ENCODE data around the gene ENTHD1. TPM values are rescaled to one million over a fixed set of nuclear protein-coding genes. Genes with fewer than 3 reads are reported as not detected.

Gene ENTHD1
- total RNA-seq, 2 experiments from 2014 or later: not detected

- ChIA-PET POLR2A (no interaction called here), CTCF (ENCODE audit: unreplicated experiment) (no interaction called here)
- no peaks in the 10 kb centered on the region for H3K9me2 ChIP-seq (ENCODE audit: insufficient read depth, low read length)
- no peak overlapping the region for H3K27ac ChIP-seq (ENCODE audit: low read depth, low read length, poor library complexity, severe bottlenecking)
- TF ChIP-seq, protein P1, sequence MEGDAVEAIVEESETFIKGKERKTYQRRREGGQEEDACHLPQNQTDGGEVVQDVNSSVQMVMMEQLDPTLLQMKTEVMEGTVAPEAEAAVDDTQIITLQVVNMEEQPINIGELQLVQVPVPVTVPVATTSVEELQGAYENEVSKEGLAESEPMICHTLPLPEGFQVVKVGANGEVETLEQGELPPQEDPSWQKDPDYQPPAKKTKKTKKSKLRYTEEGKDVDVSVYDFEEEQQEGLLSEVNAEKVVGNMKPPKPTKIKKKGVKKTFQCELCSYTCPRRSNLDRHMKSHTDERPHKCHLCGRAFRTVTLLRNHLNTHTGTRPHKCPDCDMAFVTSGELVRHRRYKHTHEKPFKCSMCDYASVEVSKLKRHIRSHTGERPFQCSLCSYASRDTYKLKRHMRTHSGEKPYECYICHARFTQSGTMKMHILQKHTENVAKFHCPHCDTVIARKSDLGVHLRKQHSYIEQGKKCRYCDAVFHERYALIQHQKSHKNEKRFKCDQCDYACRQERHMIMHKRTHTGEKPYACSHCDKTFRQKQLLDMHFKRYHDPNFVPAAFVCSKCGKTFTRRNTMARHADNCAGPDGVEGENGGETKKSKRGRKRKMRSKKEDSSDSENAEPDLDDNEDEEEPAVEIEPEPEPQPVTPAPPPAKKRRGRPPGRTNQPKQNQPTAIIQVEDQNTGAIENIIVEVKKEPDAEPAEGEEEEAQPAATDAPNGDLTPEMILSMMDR (conservative IDR thresholded peaks at IDR 0.05; ENCODE audit: low read length): no peak
- no peak for TF ChIP-seq EZH2phosphoT487 (IDR thresholded peaks at IDR 0.05; ENCODE audit: borderline replicate concordance, low read depth, low read length)
- H3K4me1 ChIP-seq (ENCODE audit: insufficient read depth, low read length, poor library complexity, severe bottlenecking): no peaks in the 10 kb centered on the region
- intact Hi-C loops (cut with micrococcal nuclease; ENCODE audit: unreplicated experiment): no loop called here
- no peaks in the 10 kb centered on the region for H3K9me3 ChIP-seq (ENCODE audit: low read length)
- no peaks in the 10 kb centered on the region for H3K79me2 ChIP-seq (ENCODE audit: insufficient read depth, low read depth, low read length)
- DNase-seq (ENCODE audit: low spot score): no peak
- H4K20me1 ChIP-seq (ENCODE audit: insufficient read depth, low read length): no peaks in the 10 kb centered on the region
- BruUV-seq (replicated peaks): no TSS peak
- H3K36me3 ChIP-seq (ENCODE audit: insufficient read depth, low read length): no peaks in the 10 kb centered on the region
- H2AFZ ChIP-seq (ENCODE audit: low read length): no peak overlapping the region
- H3K4me2 ChIP-seq (ENCODE audit: low read length): no peak overlapping the region
- no peak overlapping the region for H3K4me3 ChIP-seq (ENCODE audit: low read depth, low read length, poor library complexity, severe bottlenecking)
These were observed 40.8 kb downstream of the ENTHD1 start for GRCh38 chr22:39852799-39853198.

- H3K4me1 ChIP-seq (ENCODE audit: insufficient read depth, low read length, poor library complexity, severe bottlenecking): no peaks in the 10 kb centered on the region
These were observed 41.8 kb downstream of the ENTHD1 start for GRCh38 chr22:39851606-39852315.

More at GRCh38 chr22:39851606-39852315, 41.8 kb downstream of the ENTHD1 start:
- intact Hi-C loops (cut with micrococcal nuclease; ENCODE audit: unreplicated experiment): no loop called here
- ChIA-PET POLR2A (interaction anchor here (0.6 to 1.5 kb wide), 2 partner anchors 11 to 33 kb away, joined by 3 to 4 read pairs; no protein-coding TSS in a partner anchor), CTCF (ENCODE audit: unreplicated experiment) (no interaction called here)
- Histone ChIP-seq H3K79me2 (ENCODE audit: insufficient read depth, low read depth, low read length) (no peaks in the 10 kb centered on the region), H4K20me1 (ENCODE audit: insufficient read depth, low read length) (no peaks in the 10 kb centered on the region), H3K9me2 (ENCODE audit: insufficient read depth, low read length) (no peaks in the 10 kb centered on the region), H3K9me3 (ENCODE audit: low read length) (no peaks in the 10 kb centered on the region), H3K36me3 (ENCODE audit: insufficient read depth, low read length) (no peaks in the 10 kb centered on the region), H3K4me2 (ENCODE audit: low read length) (no peak overlapping the region), H3K4me3 (ENCODE audit: low read depth, low read length, poor library complexity, severe bottlenecking) (no peak overlapping the region), H3K27ac (ENCODE audit: low read depth, low read length, poor library complexity, severe bottlenecking) (no peak overlapping the region), H2AFZ (ENCODE audit: low read length) (no peak overlapping the region)
- no peak for DNase-seq (ENCODE audit: low spot score)
- TF ChIP-seq, protein P1 (conservative IDR thresholded peaks at IDR 0.05; ENCODE audit: low read length): no peak
- no peak for TF ChIP-seq EZH2phosphoT487 (IDR thresholded peaks at IDR 0.05; ENCODE audit: borderline replicate concordance, low read depth, low read length)
- no TSS peak for BruUV-seq (replicated peaks)
